B cell (primary cell): Measurements from ENCODE around the gene CCDC93.

Experiments used
- CTCF ChIP-seq: fragments of 200-600 bp; IDR thresholded peaks from one replicate; pipeline ENCODE4 v1.8.0; 2022; ENCODE audit warnings: antibody characterized with exemption, mild to moderate bottlenecking
- EZH2 ChIP-seq: IDR thresholded peaks from 2 replicates; pipeline ENCODE4 v1.6.1; 2012; ENCODE audit warnings: borderline replicate concordance, low read depth, mild to moderate bottlenecking, moderate library complexity, low read length; ENCODE audit not compliant: insufficient read depth, poor library complexity, severe bottlenecking

GRCh38 chr2:117949806-117950205, 64.1 kb downstream of the CCDC93 start:
- TF ChIP-seq EZH2 (no peak), CTCF (no peak)
